RCC 7860 (cell line): ENCODE data around the gene IL3RA.

Experiments used
- DNase-seq: peaks from one replicate; pipeline ENCODE4 v3.0.0-alpha.2; 2015; ENCODE audit warnings: low spot score
- FAIRE-seq: peaks from 2 replicates; lab custom pipeline; 2012; peaks lifted over from hg19 to GRCh38; lab: Jason Lieb, UNC

Gene IL3RA

DNA sequence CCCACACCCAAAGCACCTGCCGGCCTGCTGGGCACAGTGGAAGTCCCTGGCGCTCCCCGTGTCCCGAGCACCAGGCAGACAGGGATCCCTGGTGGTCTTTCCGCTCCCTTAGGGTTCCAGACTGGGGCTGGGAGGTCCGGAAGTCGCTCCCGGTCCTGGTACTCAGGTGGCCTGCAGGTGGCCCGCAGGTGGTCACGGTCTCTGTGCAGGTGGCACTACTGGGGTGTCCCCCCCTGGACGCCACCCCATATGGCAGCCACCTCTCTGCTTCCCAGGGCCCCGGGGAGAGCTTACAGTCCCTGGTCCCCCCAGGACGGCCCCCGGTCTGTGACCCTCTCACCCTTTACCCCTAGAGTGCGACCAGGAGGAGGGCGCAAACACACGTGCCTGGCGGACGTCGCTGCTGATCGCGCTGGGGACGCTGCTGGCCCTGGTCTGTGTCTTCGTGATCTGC, 41.7 kb downstream of the IL3RA start:
- DNase-seq: no peak
- FAIRE-seq: no peak

- no peak for DNase-seq
Observed at GRCh38 chrX:1380672-1381233, 44.2 kb downstream of the IL3RA start.

DNA sequence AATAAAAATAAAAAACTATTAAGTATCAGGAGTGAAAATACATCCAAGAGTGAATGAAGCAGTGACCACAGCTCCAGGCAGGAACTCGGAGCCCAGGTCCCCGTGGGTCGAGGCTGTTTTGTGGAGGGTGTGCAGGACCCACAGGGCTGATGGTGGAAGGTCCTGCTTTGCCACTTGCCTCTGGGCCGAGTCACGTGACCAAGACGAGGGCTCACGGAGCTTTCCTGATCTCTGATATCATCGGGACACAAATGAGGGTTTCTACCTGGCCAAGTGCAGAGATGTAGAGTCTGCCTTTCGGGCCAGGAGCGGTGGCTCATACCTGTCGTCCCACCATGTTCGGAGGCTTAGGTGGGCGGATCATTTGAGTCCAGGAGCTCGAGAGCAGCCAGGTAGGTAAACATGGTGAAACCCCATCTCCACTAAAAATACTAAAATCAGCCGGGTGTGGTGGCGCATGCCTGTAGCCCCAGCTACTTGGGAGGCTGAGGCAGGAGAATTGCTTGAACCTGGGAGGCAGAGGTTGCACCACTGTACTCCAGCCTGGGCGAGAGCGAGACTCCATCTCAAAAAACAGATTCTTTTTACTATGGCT, 48.2 kb downstream of the IL3RA start:
- FAIRE-seq (no peak), DNase-seq (no peak)

More at GRCh38 chrX:1380672-1381233, 44.2 kb downstream of the IL3RA start:
- FAIRE-seq: no peak

GRCh38 chrX:1385253-1386223, 49.0 kb downstream of the IL3RA start:
- DNase-seq: no peak
- no peak for FAIRE-seq

- FAIRE-seq (no peak), DNase-seq (no peak)
Observed at GRCh38 chrX:1386338-1387127, 49.9 kb downstream of the IL3RA start.

GRCh38 chrX:1387141-1387776, 50.7 kb downstream of the IL3RA start:
- DNase-seq: no peak
- FAIRE-seq: no peak

DNA sequence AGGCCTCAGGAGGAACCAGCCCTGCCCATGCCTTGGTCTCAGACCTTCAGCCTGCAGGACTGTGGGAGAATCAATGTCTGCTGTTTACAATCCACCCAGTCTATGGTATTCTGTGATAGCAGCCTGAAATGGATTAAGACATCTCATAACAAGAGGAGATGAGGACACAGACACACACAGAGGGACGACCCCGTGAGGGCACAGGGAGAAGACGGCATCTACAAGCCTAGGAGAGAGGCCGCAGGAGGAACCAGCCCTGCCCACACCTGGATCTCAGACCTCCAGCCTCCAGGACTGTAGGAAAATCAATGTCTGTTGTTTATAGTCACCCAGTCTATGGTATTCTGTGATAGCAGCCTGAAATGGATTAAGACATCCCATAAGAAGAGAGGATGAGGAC, 52.1 kb downstream of the IL3RA start:
- no peak for DNase-seq
- no peak for FAIRE-seq

- DNase-seq (no peak), FAIRE-seq (no peak)
Observed at GRCh38 chrX:1389181-1389992, 52.8 kb downstream of the IL3RA start.

DNA sequence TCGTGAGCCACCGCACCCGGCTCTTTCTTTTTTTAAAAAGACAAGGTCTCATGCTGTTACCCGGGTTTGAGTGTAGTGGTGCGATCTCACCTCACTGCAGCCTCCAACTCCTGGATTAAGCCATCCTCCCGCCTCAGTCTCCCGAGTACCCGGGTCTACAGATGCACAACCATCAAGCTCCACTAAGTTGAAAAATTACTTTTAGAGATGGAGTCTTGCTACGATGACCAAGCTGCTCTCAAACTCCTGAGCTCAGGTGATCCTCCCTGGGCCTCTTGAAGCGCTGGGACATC, 53.4 kb downstream of the IL3RA start:
- DNase-seq: no peak
- no peak for FAIRE-seq

DNA sequence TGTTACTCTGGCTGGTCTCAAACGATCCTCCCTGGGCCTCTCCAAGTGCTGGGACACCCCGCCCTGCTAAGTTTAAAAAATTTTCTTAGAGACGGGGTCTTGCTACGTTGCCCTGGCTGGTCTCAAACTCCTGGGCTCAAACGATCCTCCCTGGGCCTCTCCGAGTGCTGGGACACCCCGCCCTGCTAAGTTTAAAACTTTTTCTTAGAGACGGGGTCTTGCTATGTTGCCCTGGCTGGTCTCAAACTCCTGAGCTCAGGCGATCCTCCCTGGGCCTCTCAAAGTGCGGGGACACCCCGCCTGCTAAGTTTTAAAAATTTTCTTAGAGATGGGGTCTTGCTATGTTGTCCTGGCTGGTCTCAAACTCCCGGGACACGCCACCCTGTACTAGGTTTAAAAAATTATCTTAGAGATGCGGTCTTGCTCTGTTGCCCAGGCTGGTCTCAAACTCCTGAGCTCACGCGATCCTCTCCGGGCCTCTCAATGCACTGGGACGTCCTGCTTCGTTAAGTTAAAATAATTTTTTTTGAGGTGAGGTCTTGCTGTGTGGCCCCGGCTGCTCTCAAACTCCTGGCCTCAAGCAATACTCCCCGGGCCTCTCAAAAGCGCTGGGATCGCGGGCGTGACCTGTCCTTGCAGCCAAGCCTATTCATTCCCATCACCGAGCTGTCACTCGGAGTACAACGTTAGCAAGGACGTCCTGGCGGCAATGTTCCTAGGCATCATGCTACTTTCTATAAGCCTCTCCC, 54.2 kb downstream of the IL3RA start:
- DNase-seq: no peak
- FAIRE-seq: no peak

- DNase-seq (no peak), FAIRE-seq (no peak)
Observed at GRCh38 chrX:1391370-1391706, 54.8 kb downstream of the IL3RA start.

DNA sequence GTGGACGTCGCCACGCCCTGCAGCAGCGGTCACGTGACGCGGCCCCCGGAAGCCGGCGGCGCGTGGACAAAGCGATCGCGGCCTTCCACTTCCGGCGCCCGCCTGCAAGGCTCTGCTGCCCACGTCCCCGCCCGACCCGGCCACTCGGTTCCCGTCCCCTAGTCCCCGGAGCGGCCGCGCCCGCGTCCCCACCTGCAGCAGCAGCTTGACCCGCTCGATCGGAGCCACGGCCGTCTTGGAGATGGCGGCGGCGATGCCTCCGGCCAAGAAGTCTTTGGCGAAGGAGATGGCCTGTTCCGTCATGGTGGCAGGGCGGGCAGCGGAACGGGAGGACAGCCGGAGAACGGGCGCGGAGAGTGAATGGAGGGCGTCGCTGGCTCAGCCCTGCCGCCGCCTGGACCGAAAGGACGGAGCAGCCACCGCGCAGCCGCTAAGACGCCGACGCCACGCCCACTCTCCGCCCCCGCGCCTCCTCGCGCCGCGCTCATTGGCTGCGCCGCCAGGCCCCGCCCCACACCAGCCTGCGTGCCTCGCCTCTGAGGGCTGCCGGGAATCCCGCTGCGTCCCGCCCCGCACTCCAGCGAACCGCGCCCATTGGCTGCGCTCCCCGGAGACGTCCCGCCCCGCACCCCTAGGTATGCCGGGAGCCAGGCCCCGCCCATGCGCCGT, 55.3 kb downstream of the IL3RA start, which contains the start of gene SLC25A6:
Gene SLC25A6, minus strand, starts transcription at position 407 of the 669 bp plus-strand sequence. Its CDS starts 104 bp downstream, at position 303.
- DNase-seq: peak; percentile 95

DNA sequence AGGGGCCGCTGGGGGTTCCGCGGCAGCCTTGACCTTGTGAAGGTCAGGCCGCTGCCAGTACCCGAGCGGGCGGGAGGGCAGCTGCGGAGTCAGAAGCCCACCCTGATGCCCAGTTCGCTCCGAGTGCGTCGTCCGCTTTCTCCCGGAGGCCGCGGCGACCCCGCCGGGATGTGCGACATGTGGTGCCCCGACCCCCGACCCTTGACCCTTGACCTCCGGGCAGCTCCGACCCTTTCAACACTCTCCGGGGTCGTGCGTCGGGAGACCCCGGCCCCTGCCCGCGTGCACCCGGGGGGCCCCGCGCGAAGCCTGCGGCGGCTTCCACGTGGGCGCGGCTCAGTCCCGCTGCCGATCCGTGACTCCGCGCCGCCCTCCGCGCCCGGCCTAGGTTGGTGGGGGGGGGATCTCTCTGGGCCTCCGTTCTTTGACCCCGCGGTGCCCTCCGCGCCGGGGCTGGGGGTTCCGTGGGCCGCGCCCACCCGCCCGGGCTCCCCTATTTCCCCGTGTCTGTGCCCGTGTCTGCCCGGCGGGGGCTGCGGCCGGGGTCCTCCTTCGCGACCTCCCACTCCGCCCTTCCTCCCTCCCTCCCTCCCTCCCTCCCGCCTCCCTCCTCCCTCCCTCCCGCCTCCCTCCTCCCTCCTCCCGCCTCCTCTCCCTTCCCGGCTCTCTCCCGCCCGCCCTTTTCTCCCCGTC, 55.9 kb downstream of the IL3RA start:
- FAIRE-seq: no peak
- DNase-seq: peak; percentile 25

More for the DNA sequence above, 55.3 kb downstream of the IL3RA start, which contains the start of gene SLC25A6:
- peak; percentile 24 for FAIRE-seq

DNA sequence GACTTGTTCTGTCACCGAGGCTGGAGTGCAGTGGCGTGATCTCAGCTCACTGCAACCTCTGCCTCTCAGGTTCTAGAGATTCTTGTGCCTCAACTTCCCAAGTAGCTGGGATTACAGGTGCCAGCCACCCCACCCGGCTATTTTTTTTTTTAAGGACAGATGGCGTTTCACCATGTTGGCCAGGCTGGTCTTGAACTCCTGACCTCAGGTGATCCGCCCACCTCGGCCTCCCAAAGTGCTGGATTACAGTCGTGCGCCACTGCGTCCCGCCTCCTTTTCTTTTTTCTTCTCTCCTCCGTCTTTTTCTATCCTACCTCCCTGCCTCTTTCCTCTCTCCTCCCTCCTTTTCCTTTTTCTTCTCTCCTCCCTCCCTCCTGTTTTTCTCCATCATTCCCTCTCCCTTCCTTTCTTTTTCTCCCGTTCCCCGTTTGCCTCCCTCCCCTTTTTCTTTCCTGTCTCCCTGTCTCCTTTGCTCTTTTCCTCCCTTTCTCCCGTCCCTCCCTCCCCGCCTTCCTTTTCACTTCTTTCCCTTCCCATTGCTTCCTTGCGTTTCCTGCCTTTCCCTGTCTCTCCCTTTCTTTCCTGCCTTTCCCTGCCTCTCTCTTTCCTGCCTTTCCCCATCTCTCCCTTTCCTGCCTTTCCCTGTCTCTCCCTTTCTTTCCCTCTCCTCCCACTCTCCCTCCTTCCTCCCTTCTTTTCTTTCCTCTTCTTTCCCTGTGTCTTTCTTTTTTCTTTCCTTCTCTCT, 57.5 kb downstream of the IL3RA start:
- DNase-seq (no peak), FAIRE-seq (no peak)

DNA sequence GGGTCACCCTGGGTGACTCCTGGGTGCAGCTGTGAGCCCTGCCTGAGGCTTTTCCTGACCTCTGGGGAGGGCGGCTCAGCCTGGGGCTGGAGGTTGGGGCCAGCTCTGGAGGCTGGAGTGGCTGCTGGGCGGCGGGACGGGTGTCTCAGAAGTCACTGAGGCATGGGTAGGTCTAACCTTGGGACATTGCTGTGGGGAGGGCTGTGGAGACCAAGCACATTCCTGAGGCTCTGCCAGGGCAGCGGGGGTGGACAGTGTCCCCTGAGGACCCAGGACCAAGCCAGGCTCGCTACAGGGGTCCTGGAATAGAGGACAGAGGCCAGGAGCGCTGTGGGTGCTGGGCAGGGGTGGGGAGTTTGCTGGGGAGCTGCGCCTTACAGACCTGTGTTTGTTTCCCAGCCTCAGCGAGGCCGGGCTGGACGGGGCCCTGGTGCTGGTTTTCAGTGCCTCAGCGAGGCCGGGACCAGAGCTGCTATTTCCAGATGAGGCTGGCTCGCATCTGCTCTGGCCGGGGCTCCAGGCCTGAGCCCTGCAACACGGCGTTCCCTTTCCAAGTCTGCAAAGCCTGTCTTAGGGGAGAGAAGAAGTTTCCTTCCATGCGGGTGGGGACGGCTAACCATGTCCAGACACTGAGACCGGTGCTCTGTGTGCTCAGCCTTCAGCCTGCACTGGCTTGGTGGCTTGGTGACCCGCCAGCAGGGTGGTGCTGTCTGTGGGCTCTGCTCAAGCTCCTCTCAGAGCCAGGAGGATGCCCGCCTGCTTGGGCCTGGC, 58.3 kb downstream of the IL3RA start:
- no peak for FAIRE-seq

GRCh38 chrX:1395646-1396216, 59.1 kb downstream of the IL3RA start:
- no peak for DNase-seq
- FAIRE-seq: no peak

More for the DNA sequence above, 58.3 kb downstream of the IL3RA start:
- no peak for DNase-seq
